GM18867 (cell line): ENCODE measurements around the gene STAT6.
A peak's percentile ranks its signal among the peaks of the same experiment; 100 is the strongest.

Source experiments
- ATAC-seq: cut with Tn5 transposase; IDR thresholded peaks from one replicate; pipeline ENCODE4 v1.9.1; 2021; ENCODE audit warnings: mild to moderate bottlenecking, moderate library complexity; ENCODE audit not compliant: unreplicated experiment

The STAT6 gene, protein sequence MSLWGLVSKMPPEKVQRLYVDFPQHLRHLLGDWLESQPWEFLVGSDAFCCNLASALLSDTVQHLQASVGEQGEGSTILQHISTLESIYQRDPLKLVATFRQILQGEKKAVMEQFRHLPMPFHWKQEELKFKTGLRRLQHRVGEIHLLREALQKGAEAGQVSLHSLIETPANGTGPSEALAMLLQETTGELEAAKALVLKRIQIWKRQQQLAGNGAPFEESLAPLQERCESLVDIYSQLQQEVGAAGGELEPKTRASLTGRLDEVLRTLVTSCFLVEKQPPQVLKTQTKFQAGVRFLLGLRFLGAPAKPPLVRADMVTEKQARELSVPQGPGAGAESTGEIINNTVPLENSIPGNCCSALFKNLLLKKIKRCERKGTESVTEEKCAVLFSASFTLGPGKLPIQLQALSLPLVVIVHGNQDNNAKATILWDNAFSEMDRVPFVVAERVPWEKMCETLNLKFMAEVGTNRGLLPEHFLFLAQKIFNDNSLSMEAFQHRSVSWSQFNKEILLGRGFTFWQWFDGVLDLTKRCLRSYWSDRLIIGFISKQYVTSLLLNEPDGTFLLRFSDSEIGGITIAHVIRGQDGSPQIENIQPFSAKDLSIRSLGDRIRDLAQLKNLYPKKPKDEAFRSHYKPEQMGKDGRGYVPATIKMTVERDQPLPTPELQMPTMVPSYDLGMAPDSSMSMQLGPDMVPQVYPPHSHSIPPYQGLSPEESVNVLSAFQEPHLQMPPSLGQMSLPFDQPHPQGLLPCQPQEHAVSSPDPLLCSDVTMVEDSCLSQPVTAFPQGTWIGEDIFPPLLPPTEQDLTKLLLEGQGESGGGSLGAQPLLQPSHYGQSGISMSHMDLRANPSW

GRCh38 chr12:57111031-57111734 is at the start of gene STAT6:
Gene STAT6, minus strand, starts transcription at chr12:57111362. Its CDS starts 3,084 bp downstream, at chr12:57108278.
- peak; percentile 56 for ATAC-seq

- no peak for ATAC-seq
Observed at GRCh38 chr12:57160741-57161140, 49.6 kb upstream of the STAT6 start.

- ATAC-seq = no peak
Observed at GRCh38 chr12:57160040-57160439, 48.9 kb upstream of the STAT6 start.

- ATAC-seq = no peak
Observed at GRCh38 chr12:57159311-57159710, 48.1 kb upstream of the STAT6 start.

- no peak for ATAC-seq
Observed at GRCh38 chr12:57158665-57159064, 47.5 kb upstream of the STAT6 start.

- no peak for ATAC-seq
Observed at GRCh38 chr12:57158186-57158585, 47.0 kb upstream of the STAT6 start.

DNA sequence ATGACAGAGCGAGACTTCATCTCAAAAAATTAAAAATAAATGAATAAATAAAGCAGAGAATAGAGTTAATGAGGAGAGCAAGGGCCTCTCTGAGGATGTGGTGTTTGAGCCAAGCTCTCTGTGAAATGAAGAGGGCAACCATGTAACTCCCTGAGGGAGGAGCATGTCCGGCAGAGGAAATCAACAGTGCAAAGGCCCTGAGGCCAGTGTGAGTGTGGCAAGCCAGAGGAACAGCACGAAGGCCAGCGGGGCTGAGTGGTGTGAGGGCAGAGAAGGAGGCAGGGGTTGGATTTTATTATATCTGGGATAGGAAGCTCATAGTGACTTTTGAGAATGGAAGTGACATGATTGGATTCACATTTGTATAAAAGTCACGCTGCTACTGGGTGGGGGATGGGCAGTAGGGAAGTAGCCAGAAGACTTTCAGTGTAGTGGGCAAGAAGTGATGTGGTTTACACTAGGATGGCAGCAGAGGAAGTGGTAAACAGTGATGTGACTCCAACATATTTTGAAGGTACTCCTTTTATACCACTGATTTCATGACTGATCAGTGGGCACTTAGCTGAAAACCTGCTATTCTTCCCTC is 46.5 kb upstream of the STAT6 start:
- ATAC-seq = no peak

DNA sequence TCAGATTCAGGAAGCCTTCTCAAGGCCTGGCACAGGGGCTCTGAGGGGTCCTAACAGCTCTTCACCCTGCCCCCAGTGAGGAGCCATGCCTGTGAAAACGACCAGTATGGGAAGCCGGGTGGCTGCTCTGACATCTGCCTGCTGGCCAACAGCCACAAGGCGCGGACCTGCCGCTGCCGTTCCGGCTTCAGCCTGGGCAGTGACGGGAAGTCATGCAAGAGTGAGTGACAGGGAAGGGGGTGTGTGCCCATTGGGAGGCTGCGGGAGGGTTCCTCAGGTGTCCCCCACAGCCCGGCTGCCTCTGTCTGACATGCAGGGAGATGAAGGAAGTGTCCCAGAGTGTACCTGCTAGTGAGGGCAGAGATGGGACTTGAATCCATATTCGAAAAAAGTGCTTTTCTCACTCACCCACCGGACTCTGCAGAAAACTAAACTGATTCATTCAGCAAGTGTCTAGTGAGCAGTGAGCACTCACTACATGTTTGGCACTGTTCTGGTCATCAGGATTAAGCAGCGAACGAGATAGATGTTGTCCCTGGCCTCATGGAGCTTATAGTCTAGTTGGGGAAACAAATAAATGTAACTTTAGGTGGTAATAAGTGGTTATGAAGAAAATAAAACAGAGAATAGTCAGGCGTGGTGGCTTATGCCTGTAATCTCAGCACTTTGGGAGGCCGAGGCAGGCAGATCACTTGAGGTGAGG is 45.7 kb upstream of the STAT6 start:
- no peak for ATAC-seq

- no peak for ATAC-seq
Observed at GRCh38 chr12:57154804-57155434, 43.8 kb upstream of the STAT6 start.

DNA sequence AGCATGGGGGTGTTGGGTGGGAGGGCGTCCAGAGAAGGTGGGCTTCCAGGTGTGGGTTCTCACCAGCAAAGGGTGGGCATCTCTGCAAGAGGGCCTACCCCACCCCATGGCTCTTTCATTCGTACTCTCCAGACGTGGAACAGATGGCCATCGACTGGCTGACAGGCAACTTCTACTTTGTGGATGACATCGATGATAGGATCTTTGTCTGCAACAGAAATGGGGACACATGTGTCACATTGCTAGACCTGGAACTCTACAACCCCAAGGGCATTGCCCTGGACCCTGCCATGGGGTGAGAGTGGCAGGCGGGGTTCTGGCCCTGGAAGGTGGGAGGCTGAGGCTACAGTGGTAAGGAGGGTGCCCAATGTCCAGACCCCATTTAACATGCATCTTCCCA is 42.9 kb upstream of the STAT6 start:
- no peak for ATAC-seq

DNA sequence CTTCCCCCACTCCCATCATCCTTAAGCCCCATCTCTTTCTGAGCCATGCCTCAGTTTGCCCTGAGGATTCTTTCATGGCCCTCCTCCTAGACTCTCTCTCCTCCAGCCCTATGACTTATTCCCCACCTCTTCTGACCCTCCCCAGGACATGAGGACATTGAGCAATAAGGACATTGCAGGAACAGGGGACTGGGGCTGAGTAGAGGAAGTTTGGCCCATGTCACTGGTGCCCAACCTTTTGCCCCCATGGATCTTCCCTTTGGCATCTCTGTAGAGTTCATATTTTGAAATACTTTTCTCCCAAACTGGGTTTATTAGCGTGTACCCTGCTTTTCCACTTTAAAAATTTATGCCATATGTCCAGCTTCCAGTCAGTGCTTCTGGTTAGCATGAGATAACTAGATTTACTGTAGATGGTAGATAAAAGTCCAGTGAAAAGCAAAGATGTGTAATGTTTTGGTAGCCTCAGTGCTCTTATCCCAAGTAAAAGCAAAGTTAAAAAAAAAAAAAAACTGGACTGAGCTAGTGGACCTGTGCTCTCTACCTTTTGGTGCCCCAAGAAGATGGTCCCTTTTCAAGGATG is 42.3 kb upstream of the STAT6 start:
- ATAC-seq = no peak

- ATAC-seq = no peak
Observed at GRCh38 chr12:57152639-57153038, 41.5 kb upstream of the STAT6 start.

- ATAC-seq = no peak
Observed at GRCh38 chr12:57151741-57152630, 40.8 kb upstream of the STAT6 start.

- no peak for ATAC-seq
Observed at GRCh38 chr12:57150400-57151000, 39.3 kb upstream of the STAT6 start.

DNA sequence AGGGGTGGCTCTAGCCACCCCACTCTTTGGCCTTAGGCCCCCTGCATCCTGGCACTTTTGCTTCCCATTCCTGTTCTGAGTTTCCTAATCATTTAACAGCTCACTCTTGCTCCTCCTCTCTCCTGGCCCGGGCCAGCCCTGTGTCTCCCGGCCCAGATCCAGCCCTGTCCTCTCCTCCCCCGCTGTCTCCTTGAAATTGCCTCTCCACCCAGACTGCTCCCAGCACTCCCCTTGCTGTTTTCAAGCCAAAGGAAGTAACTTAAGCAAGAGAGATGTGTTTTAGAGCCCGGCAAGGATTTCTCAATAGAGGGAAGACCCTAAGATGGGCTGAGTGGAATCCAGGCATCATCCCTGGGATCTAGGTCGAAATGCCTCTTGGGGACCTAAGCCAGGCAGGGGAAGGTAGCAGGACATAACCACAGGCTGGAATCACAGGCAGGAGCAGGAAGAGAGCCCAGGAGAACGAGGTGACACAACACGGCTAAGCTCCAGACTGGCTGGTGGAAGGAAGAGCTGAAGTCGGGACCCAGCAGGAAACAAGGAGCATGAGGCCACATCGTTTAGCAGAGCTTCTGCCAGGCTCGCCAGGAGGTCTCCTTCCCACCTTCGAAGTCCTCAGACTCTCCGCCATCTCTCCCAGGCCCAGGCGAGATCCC is 38.2 kb upstream of the STAT6 start:
- ATAC-seq = no peak

DNA sequence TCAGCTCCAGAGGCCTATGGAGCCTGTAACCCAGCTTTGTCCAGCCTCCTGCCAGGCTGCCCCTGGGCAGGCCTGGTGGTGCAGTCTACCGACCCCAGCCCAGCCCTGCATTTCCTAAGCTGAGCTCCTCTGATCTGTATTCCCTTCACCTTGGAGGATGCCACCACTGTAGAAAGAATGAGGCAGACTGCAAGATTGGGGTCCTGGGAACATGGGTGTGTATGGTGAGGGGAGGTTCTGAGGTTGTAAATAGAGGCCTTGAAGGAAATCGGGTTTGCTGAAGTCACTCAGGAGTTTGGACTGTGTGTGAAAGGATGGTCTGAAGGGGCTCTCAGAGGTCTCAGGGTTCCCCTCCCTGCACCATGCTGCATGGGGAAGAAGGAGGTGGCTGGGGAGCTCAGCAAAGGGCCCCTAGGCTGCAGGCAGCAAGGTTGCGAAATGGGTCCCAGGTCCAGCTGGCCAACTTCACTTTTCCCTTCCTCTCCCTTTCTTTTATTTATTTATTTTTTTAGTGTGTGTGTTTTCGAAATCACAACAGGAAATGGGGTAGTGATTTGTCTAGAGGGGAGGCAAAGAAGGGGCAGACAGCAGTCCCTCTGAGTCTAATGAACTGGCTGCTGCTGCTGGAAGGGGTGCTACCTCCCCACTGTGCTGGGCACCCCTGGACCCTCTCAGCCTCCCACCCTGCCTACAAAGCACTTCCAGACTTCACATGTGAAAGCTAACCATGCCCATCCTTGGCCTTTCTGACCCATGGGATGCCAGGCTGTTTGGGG is 37.5 kb upstream of the STAT6 start:
- ATAC-seq = no peak
